Activated T-helper 1 cell treated with anti-CD3 and anti-CD28 coated beads, Interleukin-12 subunit alpha, Interleukin-12 subunit beta, Interleukin-2, Interleukin-4 antibody, amounts not matched to agents 30 ng/mL and 10 ng/mL and 1 ng/mL, durations not matched to agents 14 hours and 24 hours and 36 hours (primary cell): Measurements from ENCODE around the gene ELMOD1. TPM values are rescaled to one million over a fixed set of nuclear protein-coding genes. Genes with fewer than 3 reads are reported as not detected.

Source experiments
- DNase-seq: peaks from one replicate; pipeline ENCODE4 v3.0.0; 2021; ENCODE audit warnings: low spot score
- H3K27ac Mint-ChIP-seq: one replicate; pipeline ENCODE4 v1.8.0; 2021; ENCODE audit warnings: mild to moderate bottlenecking, mixed read lengths
- H3K27me3 Mint-ChIP-seq: one replicate; pipeline ENCODE4 v1.8.0; 2022; ENCODE audit warnings: mild to moderate bottlenecking, moderate library complexity, mixed read lengths; ENCODE audit not compliant: insufficient read depth
- H3K36me3 Mint-ChIP-seq: one replicate; pipeline ENCODE4 v1.8.0; 2021; ENCODE audit warnings: low read depth, mixed read lengths
- H3K4me1 Mint-ChIP-seq: one replicate; pipeline ENCODE4 v1.8.0; 2021; ENCODE audit warnings: low read depth, mixed read lengths
- H3K4me3 Mint-ChIP-seq: one replicate; pipeline ENCODE4 v1.8.0; 2021; ENCODE audit warnings: mild to moderate bottlenecking, moderate library complexity, mixed read lengths
- H3K9me3 Mint-ChIP-seq: one replicate; pipeline ENCODE4 v1.8.0; 2021; ENCODE audit warnings: mixed read lengths
- intact Hi-C: fragments of 100-400 bp; cut with micrococcal nuclease; formaldehyde crosslinking; loops from one replicate; pipeline ENCODE4 v1.15.1; 2024
- total RNA-seq: library from RNA; stranded (reverse); gene quantifications from 2 replicates; pipeline ENCODE4 v1.2.3, GENCODE V29; 2022

The ELMOD1 gene
- total RNA-seq, 1 donor from 2014 or later, result not detected

- no peak for DNase-seq
- Mint-ChIP-seq H3K4me3 (no peak overlapping the region), H3K27me3 (peaks cover 10% of the 10 kb centered on the region), H3K36me3 (no peaks in the 10 kb centered on the region), H3K27ac (no peak overlapping the region), H3K4me1 (no peaks in the 10 kb centered on the region), H3K9me3 (no peaks in the 10 kb centered on the region)
- intact Hi-C loops, result no loop called here
These were observed 92.1 kb downstream of the ELMOD1 start for GRCh38 chr11:107683061-107683460.

DNA sequence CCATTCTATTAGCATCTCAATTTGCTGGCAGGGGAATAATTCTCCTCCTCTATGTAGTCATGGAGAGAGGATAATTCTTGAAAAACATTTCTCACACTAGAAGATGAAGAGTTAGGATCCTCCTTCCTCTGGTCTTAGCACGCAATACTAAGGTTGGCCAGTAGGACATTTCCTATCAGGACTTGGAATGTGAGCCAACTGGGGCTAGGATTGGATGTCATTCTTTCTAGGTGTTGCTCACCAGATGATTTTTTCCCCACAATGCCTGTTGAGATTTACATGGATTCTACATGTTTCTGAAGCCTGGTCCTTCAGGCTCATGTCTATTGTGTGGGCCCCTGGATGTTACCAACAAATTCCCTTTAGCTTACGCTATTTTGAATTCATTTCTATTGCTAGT is 92.9 kb downstream of the ELMOD1 start:
- no peak for DNase-seq
- Mint-ChIP-seq H3K36me3 (no peaks in the 10 kb centered on the region), H3K4me1 (no peaks in the 10 kb centered on the region), H3K9me3 (no peaks in the 10 kb centered on the region), H3K27me3 (peaks cover 8% of the 10 kb centered on the region), H3K27ac (no peak overlapping the region), H3K4me3 (no peak overlapping the region)
- intact Hi-C loops, result no loop called here

GRCh38 chr11:107688322-107688918 is 97.5 kb downstream of the ELMOD1 start:
- Mint-ChIP-seq H3K9me3 (no peaks in the 10 kb centered on the region), H3K27me3 (peaks cover 10% of the 10 kb centered on the region), H3K4me1 (no peaks in the 10 kb centered on the region), H3K4me3 (no peak overlapping the region), H3K27ac (no peak overlapping the region), H3K36me3 (no peaks in the 10 kb centered on the region)
- DNase-seq, result no peak
- intact Hi-C loops, result no loop called here

DNA sequence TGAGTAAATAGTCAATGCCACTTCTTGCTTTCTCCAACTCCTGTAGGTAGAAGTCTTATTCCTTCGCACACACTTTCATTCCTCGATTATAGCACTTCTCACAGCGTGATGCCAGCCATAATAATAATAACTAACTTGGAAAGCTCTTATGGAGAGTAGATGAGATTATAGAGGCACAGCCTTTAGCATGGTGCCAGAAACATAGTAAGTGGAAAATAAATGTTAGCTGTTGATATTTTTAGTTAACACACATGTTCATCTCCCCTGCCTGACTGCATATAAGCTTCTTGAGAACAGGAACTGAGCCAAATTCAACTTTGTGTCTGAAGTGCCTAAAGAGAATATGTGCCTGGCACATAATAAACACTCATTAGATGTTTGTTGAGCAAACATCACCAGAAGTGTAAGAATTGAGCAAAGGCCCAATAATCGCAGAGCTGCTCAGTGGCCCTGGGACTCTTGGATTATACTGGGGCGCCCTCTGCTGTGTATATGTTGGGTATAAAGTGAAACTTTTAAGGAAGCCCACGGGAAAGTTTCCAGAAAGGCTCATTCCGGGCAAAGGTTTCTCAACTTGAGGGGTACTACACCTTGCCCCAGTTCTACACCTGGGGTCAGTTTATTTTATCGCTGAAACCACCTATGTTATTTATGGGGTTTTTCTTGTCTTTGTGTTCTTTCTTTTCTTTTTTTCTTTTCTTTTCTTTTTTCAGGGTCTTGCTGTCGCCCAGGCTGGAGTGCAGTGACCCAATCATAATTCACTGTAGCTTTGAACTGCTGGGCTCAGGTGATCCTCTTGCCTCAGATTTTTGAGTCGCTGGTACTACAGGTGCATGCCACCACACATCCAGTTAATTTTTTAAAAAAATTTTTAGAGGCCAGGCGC is 98.6 kb downstream of the ELMOD1 start:
- no peaks in the 10 kb centered on the region for H3K4me1 Mint-ChIP-seq
- H3K27me3 Mint-ChIP-seq, result peaks cover 10% of the 10 kb centered on the region
- intact Hi-C loops, result loop anchor here (1.0 kb wide), 3 partner anchors 113 to 140 kb away; no protein-coding TSS in a partner anchor
- H3K36me3 Mint-ChIP-seq, result no peaks in the 10 kb centered on the region
- DNase-seq, result peak; percentile 33
- no peak overlapping the region for H3K27ac Mint-ChIP-seq
- H3K4me3 Mint-ChIP-seq, result no peak overlapping the region
- H3K9me3 Mint-ChIP-seq, result no peaks in the 10 kb centered on the region

GRCh38 chr11:107691000-107691750 is 100.2 kb downstream of the ELMOD1 start:
- Mint-ChIP-seq H3K9me3 (no peaks in the 10 kb centered on the region), H3K27ac (no peak overlapping the region), H3K36me3 (no peaks in the 10 kb centered on the region), H3K4me1 (no peaks in the 10 kb centered on the region), H3K4me3 (no peak overlapping the region), H3K27me3 (peaks cover 10% of the 10 kb centered on the region)
- no peak for DNase-seq
- intact Hi-C loops, result no loop called here

DNA sequence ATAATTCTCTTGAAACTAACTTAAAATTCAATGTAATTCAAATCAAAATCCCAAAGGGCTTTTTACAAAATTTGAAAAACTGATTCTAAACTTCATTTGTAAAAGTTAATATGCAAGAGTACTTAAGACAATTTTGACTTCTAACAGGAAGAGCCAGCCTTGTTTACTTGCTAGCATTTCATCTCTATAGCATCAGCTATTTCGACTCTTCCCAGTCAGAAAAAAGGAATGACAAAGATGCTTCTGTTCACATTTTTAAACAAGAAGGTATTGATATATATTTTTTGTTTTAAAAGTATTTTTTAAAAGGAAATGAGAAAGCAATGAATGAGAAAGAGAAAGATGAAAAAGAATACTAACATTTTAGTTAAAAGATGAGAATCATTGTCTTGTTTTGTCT is 104.5 kb downstream of the ELMOD1 start:
- H3K9me3 Mint-ChIP-seq, result no peaks in the 10 kb centered on the region
- no peak for DNase-seq
- no peak overlapping the region for H3K27ac Mint-ChIP-seq
- no peaks in the 10 kb centered on the region for H3K36me3 Mint-ChIP-seq
- H3K27me3 Mint-ChIP-seq, result peaks cover 13% of the 10 kb centered on the region
- H3K4me1 Mint-ChIP-seq, result no peaks in the 10 kb centered on the region
- intact Hi-C loops, result no loop called here
- no peak overlapping the region for H3K4me3 Mint-ChIP-seq

DNA sequence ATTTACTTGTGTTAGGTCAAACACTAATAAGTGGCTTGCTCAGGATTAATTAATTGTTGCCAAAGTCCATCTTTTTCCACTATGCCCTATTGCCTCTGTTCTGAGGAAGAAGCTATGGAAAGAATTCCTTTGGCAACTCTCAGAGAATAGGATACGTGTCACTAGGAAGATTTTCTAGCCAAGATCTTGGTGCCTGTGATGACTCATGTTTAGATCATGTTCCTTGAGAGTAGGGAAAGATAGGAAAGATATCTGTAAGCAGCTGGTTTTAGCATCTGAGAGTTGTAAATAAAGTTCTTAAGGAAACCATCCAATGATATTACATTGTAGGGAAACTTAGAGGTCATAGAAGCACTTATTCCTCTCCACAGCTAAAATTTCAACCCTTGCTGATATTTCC is 105.2 kb downstream of the ELMOD1 start:
- Mint-ChIP-seq H3K4me1 (no peaks in the 10 kb centered on the region), H3K27ac (no peak overlapping the region), H3K36me3 (no peaks in the 10 kb centered on the region), H3K27me3 (peaks cover 12% of the 10 kb centered on the region), H3K9me3 (no peaks in the 10 kb centered on the region), H3K4me3 (no peak overlapping the region)
- intact Hi-C loops, result no loop called here
- no peak for DNase-seq

DNA sequence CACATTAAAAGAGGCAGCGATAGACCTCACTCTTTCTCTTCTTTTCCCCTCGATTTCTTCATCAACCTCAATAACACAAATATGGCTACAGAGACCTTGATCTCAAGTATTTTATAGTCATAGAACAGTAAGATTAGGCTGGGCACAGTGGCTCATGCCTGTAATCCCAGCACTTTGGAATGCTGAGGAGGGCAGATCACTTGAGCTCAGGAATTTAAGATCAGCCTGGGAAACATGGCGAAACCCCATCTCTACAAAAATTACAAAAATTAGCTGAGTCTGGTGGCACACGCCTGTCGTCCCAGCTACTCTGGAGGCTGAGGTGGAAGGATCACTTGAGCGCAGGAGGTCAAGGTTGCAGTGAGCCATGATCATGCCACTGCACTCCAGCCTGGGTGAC is 106.3 kb downstream of the ELMOD1 start:
- H3K36me3 Mint-ChIP-seq, result no peaks in the 10 kb centered on the region
- DNase-seq, result no peak
- intact Hi-C loops, result no loop called here
- no peaks in the 10 kb centered on the region for H3K4me1 Mint-ChIP-seq
- H3K4me3 Mint-ChIP-seq, result no peak overlapping the region
- H3K27me3 Mint-ChIP-seq, result peaks cover 9% of the 10 kb centered on the region
- no peaks in the 10 kb centered on the region for H3K9me3 Mint-ChIP-seq
- H3K27ac Mint-ChIP-seq, result no peak overlapping the region

- intact Hi-C loops, result no loop called here
- H3K9me3 Mint-ChIP-seq, result no peaks in the 10 kb centered on the region
These were observed 108.7 kb downstream of the ELMOD1 start for GRCh38 chr11:107699371-107700285.

GRCh38 chr11:107702109-107702660 is 111.2 kb downstream of the ELMOD1 start:
- intact Hi-C loops, result no loop called here
- Mint-ChIP-seq H3K27me3 (peaks cover 9% of the 10 kb centered on the region), H3K4me3 (no peak overlapping the region), H3K9me3 (no peaks in the 10 kb centered on the region), H3K4me1 (no peaks in the 10 kb centered on the region), H3K27ac (no peak overlapping the region), H3K36me3 (no peaks in the 10 kb centered on the region)
- no peak for DNase-seq

More at GRCh38 chr11:107699371-107700285, 108.7 kb downstream of the ELMOD1 start:
- Mint-ChIP-seq H3K36me3 (no peaks in the 10 kb centered on the region), H3K4me3 (no peak overlapping the region), H3K27ac (no peak overlapping the region), H3K4me1 (no peaks in the 10 kb centered on the region), H3K27me3 (peaks cover 6% of the 10 kb centered on the region)
- no peak for DNase-seq

DNA sequence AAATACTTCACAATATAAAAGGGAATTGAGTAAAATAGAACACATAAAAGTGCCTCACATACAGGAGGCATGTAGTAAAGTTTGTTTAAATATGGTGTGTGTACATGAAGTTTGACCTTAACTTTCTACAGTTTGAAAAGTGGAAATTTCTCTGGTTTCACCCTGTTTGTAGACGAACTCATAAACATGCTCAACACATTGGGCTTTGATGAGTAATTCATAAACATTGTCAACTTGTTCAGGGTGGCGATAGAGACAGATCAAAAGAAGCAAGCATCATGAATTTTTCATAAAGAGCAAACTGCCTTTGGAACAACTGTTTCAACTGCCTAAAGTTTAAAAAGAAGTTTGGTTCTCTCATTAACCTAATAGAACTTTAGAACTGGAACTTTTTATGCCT is 111.8 kb downstream of the ELMOD1 start:
- Mint-ChIP-seq H3K4me1 (no peaks in the 10 kb centered on the region), H3K9me3 (no peaks in the 10 kb centered on the region), H3K27me3 (peaks cover 13% of the 10 kb centered on the region), H3K36me3 (no peaks in the 10 kb centered on the region), H3K27ac (no peak overlapping the region), H3K4me3 (no peak overlapping the region)
- DNase-seq, result no peak
- intact Hi-C loops, result no loop called here

DNA sequence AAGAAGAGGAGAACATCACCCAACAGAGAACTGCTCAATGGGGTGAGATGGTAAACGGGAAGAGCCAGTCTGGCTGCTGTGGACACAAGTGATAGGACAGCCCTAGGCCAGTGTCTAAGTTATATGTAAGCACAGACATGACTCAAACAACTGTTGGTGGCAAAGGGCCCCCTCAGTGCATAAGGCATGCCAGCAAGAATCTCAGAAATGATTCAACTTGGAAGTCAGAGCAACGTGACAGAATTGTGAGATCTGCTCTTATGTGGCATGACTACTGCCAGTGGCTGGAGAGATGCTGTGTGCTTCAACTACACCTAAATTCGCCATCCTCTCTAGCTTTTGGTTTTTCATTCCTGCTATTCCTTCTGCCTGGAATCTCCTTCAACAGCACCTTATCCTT is 113.5 kb downstream of the ELMOD1 start:
- H3K4me1 Mint-ChIP-seq, result no peaks in the 10 kb centered on the region
- DNase-seq, result no peak
- intact Hi-C loops, result no loop called here
- H3K36me3 Mint-ChIP-seq, result no peaks in the 10 kb centered on the region
- H3K4me3 Mint-ChIP-seq, result no peak overlapping the region
- H3K27me3 Mint-ChIP-seq, result peaks cover 13% of the 10 kb centered on the region
- H3K9me3 Mint-ChIP-seq, result no peaks in the 10 kb centered on the region
- H3K27ac Mint-ChIP-seq, result no peak overlapping the region
